ENCODE results near the gene OR56A5.
"Not testable (repeated sequence)": the region's sequence is repeated elsewhere in the genome, so short reads cannot be mapped to it uniquely, and the experiment has no call there.

The OR56A5 gene

GRCh38 chr11:5973530-5973929 lies 5.2 kb upstream of the OR56A5 start:
- no peak for ATAC-seq
- no peak for TF ChIP-seq ZNF70 (CRISPR knock-in tag; IDR thresholded peaks at IDR 0.05)
- TF ChIP-seq ARNTL (CRISPR knock-in tag; IDR thresholded peaks at IDR 0.05; ENCODE audit: borderline replicate concordance, low read depth): no peak
- TF ChIP-seq TCF4 (CRISPR knock-in tag; IDR thresholded peaks at IDR 0.05; ENCODE audit: borderline replicate concordance): no peak
- no peak for TF ChIP-seq SNAI2 (CRISPR knock-in tag; IDR thresholded peaks at IDR 0.05)
- no peak for TF ChIP-seq ISL1 (CRISPR knock-in tag; IDR thresholded peaks at IDR 0.05)
- no peak for TF ChIP-seq PATZ1 (CRISPR knock-in tag; IDR thresholded peaks at IDR 0.05; ENCODE audit: borderline replicate concordance)
- no peak for TF ChIP-seq CREB5 (CRISPR knock-in tag; IDR thresholded peaks at IDR 0.05; ENCODE audit: low read depth)
- TF ChIP-seq RARB (CRISPR knock-in tag; IDR thresholded peaks at IDR 0.05): no peak
- no peak for TF ChIP-seq CSDC2 (CRISPR knock-in tag; IDR thresholded peaks at IDR 0.05)
- TF ChIP-seq ZNF565 (CRISPR knock-in tag; conservative IDR thresholded peaks at IDR 0.05; ENCODE audit: low read depth): no peak
- no peak for TF ChIP-seq ESRRG (CRISPR knock-in tag; IDR thresholded peaks at IDR 0.05)

GRCh38 chr11:5967708-5968107 lies 586 bp downstream of the OR56A5 start:
- no peak for ATAC-seq
- no peak for TF ChIP-seq ESRRG (CRISPR knock-in tag; IDR thresholded peaks at IDR 0.05)

- no peak for ATAC-seq
- TF ChIP-seq CREB5 (CRISPR knock-in tag; IDR thresholded peaks at IDR 0.05; ENCODE audit: low read depth): no peak
- no peak for TF ChIP-seq POU6F1 (CRISPR knock-in tag; IDR thresholded peaks at IDR 0.05; ENCODE audit: borderline replicate concordance, low read depth)
- TF ChIP-seq ARNTL (CRISPR knock-in tag; IDR thresholded peaks at IDR 0.05; ENCODE audit: borderline replicate concordance, low read depth): no peak
- TF ChIP-seq ZFP3 (CRISPR knock-in tag; IDR thresholded peaks at IDR 0.05): no peak
- no peak for TF ChIP-seq TCF4 (CRISPR knock-in tag; IDR thresholded peaks at IDR 0.05; ENCODE audit: borderline replicate concordance)
- no peak for TF ChIP-seq PPARA (CRISPR knock-in tag; IDR thresholded peaks at IDR 0.05; ENCODE audit: borderline replicate concordance)
- no peak for TF ChIP-seq GLIS3 (CRISPR knock-in tag; IDR thresholded peaks at IDR 0.05)
- TF ChIP-seq ZNF565 (CRISPR knock-in tag; conservative IDR thresholded peaks at IDR 0.05; ENCODE audit: low read depth): no peak
- no peak for TF ChIP-seq ZNF70 (CRISPR knock-in tag; IDR thresholded peaks at IDR 0.05)
Measured at GRCh38 chr11:5966958-5967357, 1.3 kb downstream of the OR56A5 start.

GRCh38 chr11:5960704-5961320 lies 7.5 kb downstream of the OR56A5 start:
- not testable (repeated sequence) for ATAC-seq

- no peak for ATAC-seq
- TF ChIP-seq TOX (CRISPR knock-in tag; IDR thresholded peaks at IDR 0.05; ENCODE audit: borderline replicate concordance) (no peak), PATZ1 (CRISPR knock-in tag; IDR thresholded peaks at IDR 0.05; ENCODE audit: borderline replicate concordance) (no peak)
Measured at GRCh38 chr11:5955586-5955985, 12.7 kb downstream of the OR56A5 start.

Data from SK-N-SH treated with all-trans-retinoic acid at 6 μM for 48 hours (cell line).